Measurements from ENCODE around the gene GPR39. TPM values are rescaled to one million over a fixed set of nuclear protein-coding genes. Genes with fewer than 3 reads are reported as not detected.

The GPR39 gene
- total and polyA plus RNA-seq, 9 donors = 0.08 to 2.0 (median 0.42) TPM; not detected in 2

DNA sequence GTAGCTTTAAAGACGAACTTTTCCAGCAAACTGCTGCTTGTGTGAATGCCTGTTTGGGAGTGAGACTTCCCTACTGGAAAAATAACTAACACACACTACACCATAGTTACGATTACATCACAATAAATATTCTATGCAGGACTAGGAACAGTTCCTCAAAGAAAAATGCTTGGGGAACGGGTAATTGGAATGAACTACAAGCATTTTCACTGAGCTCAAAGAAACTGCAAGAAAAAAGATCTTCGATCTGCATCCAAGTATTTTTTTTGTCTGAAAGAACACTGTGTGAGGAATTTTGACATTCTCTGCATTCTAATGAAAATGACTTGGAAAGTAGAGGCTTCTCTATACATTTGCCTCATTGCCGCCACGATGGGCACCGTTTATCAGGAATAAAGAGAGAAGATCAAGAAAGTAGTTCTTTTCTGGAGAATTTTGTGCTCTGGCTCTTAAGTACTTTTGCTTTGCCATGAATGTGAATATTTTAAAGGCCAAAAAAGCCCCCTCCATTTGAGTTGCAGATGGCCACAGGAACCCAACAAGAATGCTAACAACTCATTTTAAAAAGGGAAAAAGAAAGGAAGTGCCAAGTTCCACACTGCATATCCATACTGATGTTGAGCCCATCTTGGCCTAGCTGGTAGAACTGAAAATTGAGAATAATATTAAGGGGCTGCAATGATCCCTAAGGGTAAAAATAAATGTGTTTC is 239.8 kb downstream of the GPR39 start:
- WGBS, 3 donors = 11 to 26% (median 11%) methylated on average over 7 of the region's 7 CpGs
- Histone ChIP-seq H3K27ac (no peak overlapping the region), H3K4me3 (no peak overlapping the region), H3K9me3 (no peaks in the 10 kb centered on the region), H3K27me3 (no peaks in the 10 kb centered on the region), H3K36me3 (no peaks in the 10 kb centered on the region), H3K4me1 (ENCODE audit: insufficient read depth) (no peaks in the 10 kb centered on the region)
- TF ChIP-seq POLR2A (IDR thresholded peaks at IDR 0.05) = no peak
- no peak for DNase-seq
- intact Hi-C loops (cut with DNase I) = no loop called here

DNA sequence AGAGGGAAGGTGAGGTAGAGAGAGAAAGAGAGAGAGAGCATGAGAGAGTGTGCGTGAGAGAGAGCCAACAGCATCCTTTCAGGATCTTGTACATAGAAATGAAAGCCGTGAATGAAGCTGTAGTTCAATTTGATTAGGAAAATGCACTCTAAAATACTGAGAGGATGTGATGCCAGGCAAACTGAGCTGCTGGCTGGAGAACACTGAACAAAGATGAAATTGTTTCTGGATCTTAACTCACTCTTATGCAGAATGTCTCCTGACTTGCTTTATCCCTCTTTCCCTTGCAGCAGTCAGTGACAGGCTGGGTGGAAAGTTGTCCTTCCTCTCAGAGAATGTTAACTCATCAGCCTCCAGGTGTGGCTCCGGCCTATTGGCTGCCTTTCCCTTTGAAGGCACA is 242.7 kb downstream of the GPR39 start:
- intact Hi-C loops (cut with DNase I) = no loop called here
- Histone ChIP-seq H3K27me3 (no peaks in the 10 kb centered on the region), H3K4me3 (no peak overlapping the region), H3K27ac (no peak overlapping the region), H3K9me3 (no peaks in the 10 kb centered on the region), H3K36me3 (no peaks in the 10 kb centered on the region), H3K4me1 (ENCODE audit: insufficient read depth) (no peaks in the 10 kb centered on the region)
- TF ChIP-seq EP300 (IDR thresholded peaks at IDR 0.05) (no peak), POLR2A (IDR thresholded peaks at IDR 0.05) (no peak)
- TF ChIP-seq, protein P1, sequence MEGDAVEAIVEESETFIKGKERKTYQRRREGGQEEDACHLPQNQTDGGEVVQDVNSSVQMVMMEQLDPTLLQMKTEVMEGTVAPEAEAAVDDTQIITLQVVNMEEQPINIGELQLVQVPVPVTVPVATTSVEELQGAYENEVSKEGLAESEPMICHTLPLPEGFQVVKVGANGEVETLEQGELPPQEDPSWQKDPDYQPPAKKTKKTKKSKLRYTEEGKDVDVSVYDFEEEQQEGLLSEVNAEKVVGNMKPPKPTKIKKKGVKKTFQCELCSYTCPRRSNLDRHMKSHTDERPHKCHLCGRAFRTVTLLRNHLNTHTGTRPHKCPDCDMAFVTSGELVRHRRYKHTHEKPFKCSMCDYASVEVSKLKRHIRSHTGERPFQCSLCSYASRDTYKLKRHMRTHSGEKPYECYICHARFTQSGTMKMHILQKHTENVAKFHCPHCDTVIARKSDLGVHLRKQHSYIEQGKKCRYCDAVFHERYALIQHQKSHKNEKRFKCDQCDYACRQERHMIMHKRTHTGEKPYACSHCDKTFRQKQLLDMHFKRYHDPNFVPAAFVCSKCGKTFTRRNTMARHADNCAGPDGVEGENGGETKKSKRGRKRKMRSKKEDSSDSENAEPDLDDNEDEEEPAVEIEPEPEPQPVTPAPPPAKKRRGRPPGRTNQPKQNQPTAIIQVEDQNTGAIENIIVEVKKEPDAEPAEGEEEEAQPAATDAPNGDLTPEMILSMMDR (IDR thresholded peaks at IDR 0.05) = no peak
- 90 to 94% (median 91%) methylated on average over 3 of the region's 3 CpGs for WGBS, 3 donors
- DNase-seq = no peak

DNA sequence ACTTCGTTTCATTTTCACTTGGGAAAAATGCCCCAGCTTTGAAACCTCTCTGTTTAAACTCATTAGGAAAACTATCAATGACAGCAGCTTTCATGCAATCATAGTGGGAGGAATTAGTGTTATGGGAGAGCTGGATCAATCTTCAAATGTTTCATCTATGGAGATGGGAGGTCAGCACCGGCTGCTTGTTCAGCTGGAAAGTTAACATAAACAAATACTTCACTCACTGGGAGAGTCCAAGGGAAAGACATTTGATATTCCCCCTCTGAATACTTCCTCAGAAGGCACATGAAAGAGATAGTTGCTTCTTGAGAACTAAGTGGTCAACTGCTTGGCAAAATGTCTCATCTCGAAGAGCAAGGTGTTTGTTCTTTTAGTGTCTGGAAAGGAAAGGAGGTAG is 246.1 kb downstream of the GPR39 start:
- intact Hi-C loops (cut with DNase I) = no loop called here
- 2 to 10% (median 5%) methylated on average over 3 of the region's 3 CpGs for WGBS, 3 donors
- no peaks in the 10 kb centered on the region for H3K9me3 ChIP-seq
- no peak overlapping the region for H3K27ac ChIP-seq
- H3K27me3 ChIP-seq = no peaks in the 10 kb centered on the region
- no peak overlapping the region for H3K4me3 ChIP-seq
- H3K4me1 ChIP-seq (ENCODE audit: insufficient read depth) = no peaks in the 10 kb centered on the region
- no peaks in the 10 kb centered on the region for H3K36me3 ChIP-seq
- DNase-seq = no peak
- TF ChIP-seq, protein P1 (IDR thresholded peaks at IDR 0.05) = no peak
- TF ChIP-seq POLR2A (IDR thresholded peaks at IDR 0.05) (no peak), EP300 (IDR thresholded peaks at IDR 0.05) (no peak)

DNA sequence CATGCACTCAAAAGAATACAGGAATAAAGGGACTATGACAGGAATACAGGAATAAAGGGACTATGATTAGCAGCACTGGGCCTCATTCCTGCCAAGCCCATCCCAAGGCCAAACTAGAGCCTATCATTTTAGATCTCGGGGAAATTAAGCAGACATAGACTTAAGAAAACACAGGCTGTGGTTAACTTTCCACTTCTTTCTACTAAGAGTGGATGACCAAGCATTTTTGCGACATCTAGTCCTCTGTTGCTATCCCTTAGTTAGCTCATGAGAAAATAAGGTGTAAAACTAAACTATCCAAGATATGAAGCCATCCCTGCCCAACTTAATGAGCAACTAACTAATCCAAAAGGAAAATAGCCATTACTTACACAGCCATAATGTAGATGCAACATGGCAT is 247.5 kb downstream of the GPR39 start:
- no peaks in the 10 kb centered on the region for H3K36me3 ChIP-seq
- WGBS, 3 donors = 77 to 87% (median 85%) methylated on average over 2 of the region's 2 CpGs
- no peak for TF ChIP-seq POLR2A (IDR thresholded peaks at IDR 0.05)
- TF ChIP-seq EP300 (IDR thresholded peaks at IDR 0.05) = no peak
- TF ChIP-seq, protein P1 (IDR thresholded peaks at IDR 0.05) = no peak
- H3K9me3 ChIP-seq = no peaks in the 10 kb centered on the region
- no peak overlapping the region for H3K27ac ChIP-seq
- H3K4me3 ChIP-seq = no peak overlapping the region
- H3K4me1 ChIP-seq (ENCODE audit: insufficient read depth) = peaks cover 2% of the 10 kb centered on the region
- intact Hi-C loops (cut with DNase I) = no loop called here
- no peak for DNase-seq
- no peaks in the 10 kb centered on the region for H3K27me3 ChIP-seq

DNA sequence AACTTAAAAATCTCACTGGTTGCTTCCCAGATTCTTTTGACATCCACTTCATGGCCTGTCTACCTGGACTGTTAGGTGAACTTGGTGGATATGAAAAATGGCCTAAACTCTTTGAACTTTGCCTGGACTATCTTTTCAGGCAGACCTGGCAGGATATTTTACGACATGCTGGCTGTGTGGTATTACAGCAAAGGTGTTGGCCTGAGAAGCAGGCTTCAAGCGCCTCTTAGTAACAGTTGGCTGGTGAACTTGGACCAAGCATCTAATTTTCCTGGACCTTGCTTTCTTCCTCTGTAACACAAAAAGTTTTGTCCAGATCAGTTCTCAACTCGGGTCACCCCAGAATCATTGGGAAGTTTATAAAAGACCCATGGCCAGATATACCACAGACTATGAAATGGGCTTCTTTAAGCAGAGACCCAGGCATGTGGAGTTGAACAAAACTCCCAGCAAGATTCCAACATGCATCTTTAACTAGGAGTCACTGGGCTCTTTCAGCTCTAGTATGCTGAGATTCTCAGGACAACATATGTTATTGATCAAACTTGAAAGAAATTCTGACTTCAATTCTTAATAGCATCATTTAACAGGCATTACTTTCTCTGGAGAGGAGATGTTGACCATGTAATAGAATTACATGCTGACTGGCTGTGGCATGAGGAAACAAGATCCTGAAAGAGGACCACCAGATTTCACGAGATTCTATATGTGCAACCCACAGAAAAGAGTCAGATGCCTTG is 249.0 kb downstream of the GPR39 start:
- TF ChIP-seq, protein P1 (IDR thresholded peaks at IDR 0.05) = no peak
- no peak for TF ChIP-seq EP300 (IDR thresholded peaks at IDR 0.05)
- TF ChIP-seq POLR2A (IDR thresholded peaks at IDR 0.05) = no peak
- DNase-seq = no peak
- Histone ChIP-seq H3K27ac (no peak overlapping the region), H3K27me3 (no peaks in the 10 kb centered on the region), H3K9me3 (no peaks in the 10 kb centered on the region), H3K4me3 (no peak overlapping the region), H3K4me1 (ENCODE audit: insufficient read depth) (peaks cover 7% of the 10 kb centered on the region), H3K36me3 (no peaks in the 10 kb centered on the region)
- WGBS, 3 donors = 93 to 95% (median 94%) methylated on average over 4 of the region's 4 CpGs
- intact Hi-C loops (cut with DNase I) = no loop called here
